ENCODE measurements around the gene GLA. TPM values are rescaled to one million over a fixed set of nuclear protein-coding genes. Genes with fewer than 3 reads are reported as not detected.

Gene GLA
- total and polyA plus RNA-seq, 2 of the 8 experiments (the other 6 are each of a cell fraction or from before 2014, with no cell fraction given): 33.6 to 47.3 TPM

DNA sequence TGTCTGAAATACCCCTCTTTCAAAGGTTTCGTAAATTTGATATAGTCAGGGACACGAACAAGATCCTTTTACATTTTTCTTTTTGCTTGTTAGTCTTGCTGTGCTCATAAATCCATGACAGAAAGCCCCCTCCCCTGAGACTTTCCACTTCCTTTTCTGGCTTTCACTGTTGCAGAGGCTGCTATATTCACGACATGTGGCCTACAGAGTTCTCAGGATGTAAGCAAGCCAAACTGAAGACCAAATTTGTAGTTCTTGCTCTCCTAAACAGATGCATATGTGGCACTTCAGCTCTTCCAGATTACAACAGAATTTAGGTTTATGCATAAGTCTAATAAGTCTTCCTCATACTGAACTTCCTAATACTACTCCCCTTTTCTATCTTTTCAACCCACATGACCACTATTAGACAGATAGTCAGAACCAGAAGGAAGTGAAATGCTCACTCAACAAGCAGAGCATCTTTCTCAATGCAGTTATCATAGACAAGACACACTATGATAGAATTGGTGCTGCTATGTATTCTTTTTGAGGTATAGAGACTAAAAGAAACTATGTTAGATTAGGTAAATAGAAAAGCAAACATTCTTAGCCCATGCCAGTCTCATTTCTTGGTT lies 36.7 kb downstream of the GLA start:
- Histone ChIP-seq H3K79me2 (ENCODE audit: control insufficient read depth in 1 of 2, insufficient read depth in 2 of 2, low read length in 2 of 2) (no peaks in the 10 kb centered on the region), H4K8ac (ENCODE audit: extremely low read depth, insufficient read depth, low read length) (no peak overlapping the region), H4K20me1 (replicated peaks in 1 of 2; ENCODE audit: control insufficient read depth in 1 of 2, insufficient read depth in 2 of 2, low read length in 2 of 2) (no peaks in the 10 kb centered on the region), H3K4me2 (ENCODE audit: insufficient read depth in 1 of 2, low read depth in 2 of 2, low read length in 2 of 2) (no peak overlapping the region), H3K27ac (ENCODE audit: low read depth, low read length) (no peak overlapping the region), H4K91ac (replicated peaks; ENCODE audit: insufficient read length, low read length) (no peak overlapping the region), H3K23ac (ENCODE audit: insufficient read length) (no peak overlapping the region), H3K14ac (ENCODE audit: insufficient read length) (no peak overlapping the region), H3K79me1 (ENCODE audit: low read depth, low read length) (no peaks in the 10 kb centered on the region), H3K36me3 (ENCODE audit: control insufficient read depth in 2 of 4, insufficient read depth in 4 of 4, low read length in 3 of 4) (no peaks in the 10 kb centered on the region), H2BK15ac (ENCODE audit: low read length) (no peak overlapping the region), H2BK5ac (ENCODE audit: low read depth, low read length) (no peak overlapping the region), H2BK20ac (ENCODE audit: low read length) (no peak overlapping the region), H3K27me3 (replicated peaks in 1 of 4; ENCODE audit: control insufficient read depth in 3 of 4, extremely low read depth in 1 of 4, insufficient read depth in 3 of 4, low read length in 3 of 4) (no peaks in the 10 kb centered on the region), H4K5ac (ENCODE audit: insufficient read length, low read depth, low read length) (no peak overlapping the region), H3K56ac (replicated peaks; ENCODE audit: insufficient read length, low read depth, low read length) (no peak overlapping the region), H2BK120ac (replicated peaks; ENCODE audit: low read depth, low read length) (no peak overlapping the region), H2BK12ac (ENCODE audit: low read depth, low read length) (no peak overlapping the region), H2AFZ (ENCODE audit: low read length) (no peak overlapping the region), H3K9me3 (ENCODE audit: insufficient read depth in 2 of 2, low read depth in 1 of 2, low read length in 1 of 2) (no peaks in the 10 kb centered on the region), H3K4ac (replicated peaks; ENCODE audit: insufficient read length, low read depth, low read length) (no peak overlapping the region), H3K18ac (ENCODE audit: extremely low read depth, low read length) (no peak overlapping the region), H3K4me3 (ENCODE audit: extremely low read depth in 1 of 4, insufficient read depth in 2 of 4, low read depth in 3 of 4, low read length in 4 of 4) (no peak overlapping the region), H3K23me2 (ENCODE audit: low read depth, low read length) (no peaks in the 10 kb centered on the region), H3K9ac (replicated peaks in 1 of 4; ENCODE audit: extremely low read depth in 1 of 4, low read depth in 3 of 4, low read length in 3 of 4) (no peak overlapping the region), H3K4me1 (replicated peaks in 1 of 4; ENCODE audit: control insufficient read depth in 3 of 4, insufficient read depth in 4 of 4, low read length in 3 of 4) (no peaks in the 10 kb centered on the region), H2AK5ac (ENCODE audit: low read depth, low read length) (no peak overlapping the region)
- ChIA-PET POLR2A (ENCODE audit: partially characterized antibody) (interaction anchor here (1.2 kb wide), 1 partner anchor 20 kb away, joined by 3 read pairs; the partner anchor contains the start of gene RPL36A), CTCF (ENCODE audit: partially characterized antibody) (no interaction called here)
- DNase-seq (ENCODE audit: low read depth in 1 of 2, low spot score in 2 of 2) (no peak), FAIRE-seq (no peak)
- WGBS, 2 experiments (ENCODE audit: extremely low coverage in 1 of 2, insufficient coverage in 1 of 2, insufficient read length in 1 of 2, insufficient replicate concordance in 2 of 2, low coverage in 1 of 2, low lambda C conversion rate in 2 of 2, missing lambda C conversion rate in 1 of 2): 92% methylated on average over 3 of the region's 3 CpGs; no CpG with 5 or more reads in 1 of the 2 experiments
- TF ChIP-seq NRF1 (IDR thresholded peaks at IDR 0.05; ENCODE audit: low read depth, low read length) (no peak), TAF7 (optimal IDR thresholded peaks at IDR 0.05; ENCODE audit: borderline replicate concordance, low read depth, low read length) (no peak), KDM4A (IDR thresholded peaks at IDR 0.05; ENCODE audit: low read depth, low read length, severe bottlenecking) (no peak)
